ENCODE data around the gene SLC4A5.

SLC4A5 gene

DNA sequence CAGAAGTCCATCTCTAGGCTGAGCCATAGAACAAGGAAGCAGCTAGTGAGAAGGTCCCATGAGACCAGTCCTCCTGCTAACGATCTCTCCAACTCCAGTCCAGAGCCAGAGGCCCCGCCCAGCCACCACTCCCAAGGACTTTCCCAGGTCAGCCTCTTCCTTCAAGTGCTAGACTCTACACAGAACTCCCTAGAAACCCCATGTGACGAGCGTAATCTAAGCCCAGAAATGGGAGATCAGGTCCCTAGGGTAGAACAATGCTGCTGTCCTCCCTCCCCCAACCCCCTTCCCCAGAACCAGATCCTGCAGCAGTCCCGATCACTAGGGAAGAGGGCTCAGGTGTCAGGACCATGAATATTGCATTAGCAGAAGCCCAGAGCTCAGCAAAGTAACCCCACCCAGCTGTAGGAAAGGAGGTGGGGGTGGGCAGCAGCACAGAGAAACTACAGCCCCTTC lies 30.0 kb upstream of the SLC4A5 start:
- TF ChIP-seq CTCF (conservative IDR thresholded peaks at IDR 0.05) (no peak), ZFX (IDR thresholded peaks at IDR 0.05) (no peak)
- H3K27ac ChIP-seq, result no peak overlapping the region

DNA sequence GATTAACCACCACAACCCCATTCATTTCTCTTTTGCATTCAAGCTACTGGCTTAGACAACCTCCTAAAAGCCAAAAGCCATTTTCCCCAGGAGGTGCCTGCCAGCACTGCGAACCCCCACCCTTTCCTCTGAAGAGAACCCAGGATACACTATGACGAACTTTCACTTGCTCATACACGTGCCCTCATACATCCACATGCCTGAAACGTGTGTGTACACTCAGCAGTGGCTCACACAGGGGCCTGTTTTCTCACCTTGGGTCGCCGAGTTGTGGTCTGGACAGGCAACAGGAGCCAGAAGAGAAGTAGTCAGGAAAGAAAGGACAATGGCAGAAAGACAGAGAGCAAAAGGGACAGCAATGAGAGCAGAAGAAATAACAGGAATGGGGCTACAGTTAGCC lies 29.5 kb upstream of the SLC4A5 start:
- no peak overlapping the region for H3K27ac ChIP-seq
- TF ChIP-seq CTCF (conservative IDR thresholded peaks at IDR 0.05), result no peak
- no peak for TF ChIP-seq ZFX (IDR thresholded peaks at IDR 0.05)

DNA sequence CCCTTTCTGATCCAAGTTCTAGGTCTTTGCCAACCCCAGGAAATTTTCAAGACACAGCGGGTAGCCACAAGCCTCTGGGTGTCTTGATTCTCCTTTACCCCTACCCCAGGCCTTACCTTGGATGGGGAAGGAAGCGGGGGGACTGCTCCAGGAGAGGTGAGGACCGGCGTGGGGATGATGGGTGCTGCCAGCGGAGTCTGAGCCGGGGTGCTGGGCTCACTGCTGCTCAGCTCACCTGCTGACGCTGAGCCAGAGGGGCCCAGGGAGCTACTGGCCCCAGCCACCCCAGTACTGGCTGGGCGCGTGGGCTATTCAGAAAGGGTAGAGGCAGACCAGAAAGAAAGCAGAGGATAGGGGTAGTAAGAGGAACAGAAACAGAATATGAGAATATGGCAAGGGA lies 28.2 kb upstream of the SLC4A5 start:
- H3K27ac ChIP-seq, result no peak overlapping the region
- TF ChIP-seq ZFX (IDR thresholded peaks at IDR 0.05), result no peak
- TF ChIP-seq CTCF (conservative IDR thresholded peaks at IDR 0.05), result no peak

- TF ChIP-seq ZFX (IDR thresholded peaks at IDR 0.05), result no peak
- no peak for TF ChIP-seq CTCF (conservative IDR thresholded peaks at IDR 0.05)
- no peak overlapping the region for H3K27ac ChIP-seq
Measured at GRCh38 chr2:74369976-74370375, 26.8 kb upstream of the SLC4A5 start.

DNA sequence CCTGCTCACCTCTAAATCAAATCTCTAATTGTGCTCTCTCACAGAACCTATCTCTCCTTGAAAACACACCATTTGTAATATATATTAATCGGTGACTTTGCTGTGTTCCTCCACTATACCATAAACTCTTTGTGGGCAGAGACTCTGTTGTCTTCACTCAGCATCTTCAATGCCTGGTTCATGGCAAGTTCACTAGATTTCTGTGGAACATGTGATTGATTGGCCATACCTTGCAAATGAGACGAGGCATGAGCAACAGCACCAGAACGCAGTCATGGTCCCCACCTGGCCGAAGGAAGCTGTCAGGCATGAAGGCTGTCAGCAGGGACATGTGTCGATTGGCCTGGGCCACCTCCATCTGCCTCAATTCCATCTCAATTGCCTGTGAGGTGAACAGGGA lies 25.3 kb upstream of the SLC4A5 start:
- TF ChIP-seq ZFX (IDR thresholded peaks at IDR 0.05), result no peak
- TF ChIP-seq CTCF (conservative IDR thresholded peaks at IDR 0.05), result no peak
- no peak overlapping the region for H3K27ac ChIP-seq

- H3K27ac ChIP-seq, result no peak overlapping the region
- TF ChIP-seq ZFX (IDR thresholded peaks at IDR 0.05) (no peak), CTCF (conservative IDR thresholded peaks at IDR 0.05) (no peak)
Measured at GRCh38 chr2:74367789-74368188, 24.6 kb upstream of the SLC4A5 start.

DNA sequence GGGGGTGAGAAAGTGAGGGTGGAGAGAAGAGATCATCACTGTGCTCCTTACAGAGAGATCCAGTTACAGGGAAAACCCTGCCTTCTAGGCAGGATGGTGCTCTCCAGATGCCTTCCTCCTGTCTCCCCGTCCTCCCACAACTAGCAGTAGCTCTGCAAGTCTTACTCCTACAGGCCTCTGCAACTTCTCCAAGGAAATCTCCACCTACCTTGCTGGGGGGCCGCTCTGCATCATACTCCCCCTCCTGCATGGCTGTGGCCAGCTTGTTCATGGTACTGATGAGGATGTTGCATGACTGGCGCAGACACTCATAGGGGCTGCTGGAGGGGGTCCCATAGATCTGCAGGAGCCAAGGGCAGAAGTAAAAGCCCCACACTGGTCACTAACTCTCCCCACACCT lies 22.8 kb upstream of the SLC4A5 start:
- no peak overlapping the region for H3K27ac ChIP-seq
- TF ChIP-seq ZFX (IDR thresholded peaks at IDR 0.05) (no peak), CTCF (conservative IDR thresholded peaks at IDR 0.05) (no peak)
